Liver (tissue), 3 donors: ENCODE results near the gene ARGLU1.

Source experiments
- GABPA ChIP-seq, 2 donors: IDR thresholded peaks in 1 of 2; conservative IDR thresholded peaks in 1 of 2; 2 replicates each; pipeline ENCODE4 v1.6.1; 2016; ENCODE audit warnings: antibody characterized with exemption in 2 of 2, mild to moderate bottlenecking in 1 of 2, moderate library complexity in 1 of 2
- JUND ChIP-seq, 2 donors: IDR thresholded peaks; 2 replicates each; pipeline ENCODE4 v1.6.1; 2016; ENCODE audit warnings: antibody characterized with exemption in 2 of 2
- NR2F2 ChIP-seq: IDR thresholded peaks from 2 replicates; pipeline ENCODE4 v1.6.1; 2016; ENCODE audit warnings: antibody characterized with exemption
- RAD21 ChIP-seq, 2 donors: IDR thresholded peaks; 2 replicates each; pipeline ENCODE4 v1.6.1; 2016; ENCODE audit warnings: antibody characterized with exemption in 2 of 2, mild to moderate bottlenecking in 2 of 2
- SP1 ChIP-seq: IDR thresholded peaks from 2 replicates; pipeline ENCODE4 v1.6.1; 2018; ENCODE audit warnings: antibody characterized with exemption, mild to moderate bottlenecking
- TAF1 ChIP-seq: conservative IDR thresholded peaks from 2 replicates; pipeline ENCODE4 v1.6.1; 2016; ENCODE audit warnings: antibody characterized with exemption, mild to moderate bottlenecking
- YY1 ChIP-seq: IDR thresholded peaks from 2 replicates; pipeline ENCODE4 v1.6.1; 2016; ENCODE audit warnings: antibody characterized with exemption, mild to moderate bottlenecking
- TF ChIP-seq, protein P1 (sequence below): fragments of 150-350 bp; IDR thresholded peaks from 2 replicates; pipeline ENCODE4 v1.5.1; 2017; ENCODE audit warnings: improper control_type of control experiment, low read depth, low read length; ENCODE audit not compliant: missing input control
- TF ChIP-seq, protein P2 (sequence below): IDR thresholded peaks from 2 replicates; pipeline ENCODE4 v1.6.1; 2016; ENCODE audit warnings: antibody characterized with exemption
- TF ChIP-seq, protein P3 (sequence below): IDR thresholded peaks from 2 replicates; pipeline ENCODE4 v1.6.1; 2016; ENCODE audit warnings: antibody characterized with exemption, mild to moderate bottlenecking
- TF ChIP-seq, protein P4 (sequence below): IDR thresholded peaks from 2 replicates; pipeline ENCODE4 v1.6.1; 2016; ENCODE audit warnings: antibody characterized with exemption
- TF ChIP-seq, protein P5 (sequence below): IDR thresholded peaks from 2 replicates; pipeline ENCODE4 v1.6.1; 2016; ENCODE audit warnings: antibody characterized with exemption
- donor health status: healthy.
- donor health status: healthy.

DNA sequence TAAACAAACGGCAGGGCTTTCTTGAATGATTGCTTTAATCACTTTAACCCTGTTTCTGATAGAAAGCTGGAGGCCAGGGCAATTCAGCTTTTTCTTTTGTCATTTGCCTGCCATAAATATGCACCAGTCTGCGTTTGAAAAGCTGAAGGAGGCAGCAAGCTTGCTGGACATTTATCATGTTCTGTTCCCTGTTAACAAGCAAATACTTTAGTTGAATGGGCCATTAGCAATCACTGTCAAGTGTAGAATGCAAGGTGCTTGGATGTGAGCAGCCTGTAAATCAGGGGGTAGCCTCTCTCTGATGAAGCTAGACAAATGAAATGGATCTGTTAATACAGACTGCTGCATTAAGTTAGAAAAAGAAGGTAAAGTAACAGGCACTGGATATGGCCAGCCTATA is 40.1 kb downstream of the ARGLU1 start:
- TF ChIP-seq GABPA (IDR thresholded peaks at IDR 0.05 in 1 of 2, conservative IDR thresholded peaks at IDR 0.05 in 1 of 2) (no peak), JUND (IDR thresholded peaks at IDR 0.05) (no peak), YY1 (no peak), NR2F2 (no peak), TAF1 (no peak), SP1 (no peak), RAD21 (IDR thresholded peaks at IDR 0.05) (no peak)
- TF ChIP-seq, protein P1, sequence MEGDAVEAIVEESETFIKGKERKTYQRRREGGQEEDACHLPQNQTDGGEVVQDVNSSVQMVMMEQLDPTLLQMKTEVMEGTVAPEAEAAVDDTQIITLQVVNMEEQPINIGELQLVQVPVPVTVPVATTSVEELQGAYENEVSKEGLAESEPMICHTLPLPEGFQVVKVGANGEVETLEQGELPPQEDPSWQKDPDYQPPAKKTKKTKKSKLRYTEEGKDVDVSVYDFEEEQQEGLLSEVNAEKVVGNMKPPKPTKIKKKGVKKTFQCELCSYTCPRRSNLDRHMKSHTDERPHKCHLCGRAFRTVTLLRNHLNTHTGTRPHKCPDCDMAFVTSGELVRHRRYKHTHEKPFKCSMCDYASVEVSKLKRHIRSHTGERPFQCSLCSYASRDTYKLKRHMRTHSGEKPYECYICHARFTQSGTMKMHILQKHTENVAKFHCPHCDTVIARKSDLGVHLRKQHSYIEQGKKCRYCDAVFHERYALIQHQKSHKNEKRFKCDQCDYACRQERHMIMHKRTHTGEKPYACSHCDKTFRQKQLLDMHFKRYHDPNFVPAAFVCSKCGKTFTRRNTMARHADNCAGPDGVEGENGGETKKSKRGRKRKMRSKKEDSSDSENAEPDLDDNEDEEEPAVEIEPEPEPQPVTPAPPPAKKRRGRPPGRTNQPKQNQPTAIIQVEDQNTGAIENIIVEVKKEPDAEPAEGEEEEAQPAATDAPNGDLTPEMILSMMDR = no peak
- TF ChIP-seq, protein P2, sequence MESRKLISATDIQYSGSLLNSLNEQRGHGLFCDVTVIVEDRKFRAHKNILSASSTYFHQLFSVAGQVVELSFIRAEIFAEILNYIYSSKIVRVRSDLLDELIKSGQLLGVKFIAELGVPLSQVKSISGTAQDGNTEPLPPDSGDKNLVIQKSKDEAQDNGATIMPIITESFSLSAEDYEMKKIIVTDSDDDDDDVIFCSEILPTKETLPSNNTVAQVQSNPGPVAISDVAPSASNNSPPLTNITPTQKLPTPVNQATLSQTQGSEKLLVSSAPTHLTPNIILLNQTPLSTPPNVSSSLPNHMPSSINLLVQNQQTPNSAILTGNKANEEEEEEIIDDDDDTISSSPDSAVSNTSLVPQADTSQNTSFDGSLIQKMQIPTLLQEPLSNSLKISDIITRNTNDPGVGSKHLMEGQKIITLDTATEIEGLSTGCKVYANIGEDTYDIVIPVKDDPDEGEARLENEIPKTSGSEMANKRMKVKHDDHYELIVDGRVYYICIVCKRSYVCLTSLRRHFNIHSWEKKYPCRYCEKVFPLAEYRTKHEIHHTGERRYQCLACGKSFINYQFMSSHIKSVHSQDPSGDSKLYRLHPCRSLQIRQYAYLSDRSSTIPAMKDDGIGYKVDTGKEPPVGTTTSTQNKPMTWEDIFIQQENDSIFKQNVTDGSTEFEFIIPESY = no peak
- TF ChIP-seq, protein P3, sequence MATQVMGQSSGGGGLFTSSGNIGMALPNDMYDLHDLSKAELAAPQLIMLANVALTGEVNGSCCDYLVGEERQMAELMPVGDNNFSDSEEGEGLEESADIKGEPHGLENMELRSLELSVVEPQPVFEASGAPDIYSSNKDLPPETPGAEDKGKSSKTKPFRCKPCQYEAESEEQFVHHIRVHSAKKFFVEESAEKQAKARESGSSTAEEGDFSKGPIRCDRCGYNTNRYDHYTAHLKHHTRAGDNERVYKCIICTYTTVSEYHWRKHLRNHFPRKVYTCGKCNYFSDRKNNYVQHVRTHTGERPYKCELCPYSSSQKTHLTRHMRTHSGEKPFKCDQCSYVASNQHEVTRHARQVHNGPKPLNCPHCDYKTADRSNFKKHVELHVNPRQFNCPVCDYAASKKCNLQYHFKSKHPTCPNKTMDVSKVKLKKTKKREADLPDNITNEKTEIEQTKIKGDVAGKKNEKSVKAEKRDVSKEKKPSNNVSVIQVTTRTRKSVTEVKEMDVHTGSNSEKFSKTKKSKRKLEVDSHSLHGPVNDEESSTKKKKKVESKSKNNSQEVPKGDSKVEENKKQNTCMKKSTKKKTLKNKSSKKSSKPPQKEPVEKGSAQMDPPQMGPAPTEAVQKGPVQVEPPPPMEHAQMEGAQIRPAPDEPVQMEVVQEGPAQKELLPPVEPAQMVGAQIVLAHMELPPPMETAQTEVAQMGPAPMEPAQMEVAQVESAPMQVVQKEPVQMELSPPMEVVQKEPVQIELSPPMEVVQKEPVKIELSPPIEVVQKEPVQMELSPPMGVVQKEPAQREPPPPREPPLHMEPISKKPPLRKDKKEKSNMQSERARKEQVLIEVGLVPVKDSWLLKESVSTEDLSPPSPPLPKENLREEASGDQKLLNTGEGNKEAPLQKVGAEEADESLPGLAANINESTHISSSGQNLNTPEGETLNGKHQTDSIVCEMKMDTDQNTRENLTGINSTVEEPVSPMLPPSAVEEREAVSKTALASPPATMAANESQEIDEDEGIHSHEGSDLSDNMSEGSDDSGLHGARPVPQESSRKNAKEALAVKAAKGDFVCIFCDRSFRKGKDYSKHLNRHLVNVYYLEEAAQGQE = no peak
- TF ChIP-seq, protein P4, sequence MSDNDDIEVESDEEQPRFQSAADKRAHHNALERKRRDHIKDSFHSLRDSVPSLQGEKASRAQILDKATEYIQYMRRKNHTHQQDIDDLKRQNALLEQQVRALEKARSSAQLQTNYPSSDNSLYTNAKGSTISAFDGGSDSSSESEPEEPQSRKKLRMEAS = no peak
- TF ChIP-seq, protein P5, sequence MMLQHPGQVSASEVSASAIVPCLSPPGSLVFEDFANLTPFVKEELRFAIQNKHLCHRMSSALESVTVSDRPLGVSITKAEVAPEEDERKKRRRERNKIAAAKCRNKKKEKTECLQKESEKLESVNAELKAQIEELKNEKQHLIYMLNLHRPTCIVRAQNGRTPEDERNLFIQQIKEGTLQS = no peak
